OCI-LY1 (cell line): ENCODE measurements around the gene ITM2B.

Experiments
- H2AFZ ChIP-seq: fragments of 200-600 bp; sonication (generic), shearing (Covaris generic); 2 replicates; pipeline ENCODE4 v1.6.0; 2014; ENCODE audit warnings: antibody characterized with exemption, mild to moderate bottlenecking, low read length
- H3F3A ChIP-seq: fragments of 200-600 bp; sonication (generic), shearing (Covaris generic); 2 replicates; pipeline ENCODE4 v1.6.0; 2014; ENCODE audit warnings: mild to moderate bottlenecking, antibody characterized with exemption, low read length, moderate library complexity; ENCODE audit not compliant: insufficient read depth
- H3K27ac ChIP-seq: fragments of 200-600 bp; sonication (generic); 2 replicates; pipeline ENCODE4 v1.5.1; 2014; ENCODE audit warnings: low read length, mixed run types, mild to moderate bottlenecking, low read depth; ENCODE audit not compliant: poor library complexity, severe bottlenecking
- H3K27me3 ChIP-seq: fragments of 200-600 bp; sonication (generic); 2 replicates; pipeline ENCODE4 v1.6.0; 2014; ENCODE audit warnings: antibody characterized with exemption, mild to moderate bottlenecking, low read length, moderate library complexity; ENCODE audit not compliant: insufficient read depth
- H3K36me3 ChIP-seq: fragments of 200-600 bp; sonication (generic); 2 replicates; pipeline ENCODE4 v1.6.1; 2014; ENCODE audit warnings: mild to moderate bottlenecking, antibody characterized with exemption, low read length, moderate library complexity, mixed read lengths; ENCODE audit not compliant: insufficient read depth
- H3K4me1 ChIP-seq: fragments of 200-600 bp; sonication (generic); 2 replicates; pipeline ENCODE4 v1.5.1; 2014; ENCODE audit warnings: mild to moderate bottlenecking, low read length, moderate library complexity; ENCODE audit not compliant: insufficient read depth, severe bottlenecking
- H3K4me2 ChIP-seq: fragments of 200-600 bp; sonication (generic), shearing (Covaris generic); 2 replicates; pipeline ENCODE4 v1.6.1; 2014; ENCODE audit warnings: low read length
- H3K4me3 ChIP-seq: fragments of 200-600 bp; sonication (generic); 2 replicates; pipeline ENCODE4 v1.5.1; 2014; ENCODE audit warnings: low read length, low read depth, mild to moderate bottlenecking, mixed read lengths; ENCODE audit not compliant: poor library complexity, severe bottlenecking
- H3K79me2 ChIP-seq: fragments of 200-600 bp; shearing (Covaris generic); 2 replicates; pipeline ENCODE4 v1.6.1; 2016; ENCODE audit warnings: mixed run types, low read length, mixed read lengths; ENCODE audit not compliant: insufficient read depth
- H3K9ac ChIP-seq: fragments of 200-600 bp; sonication (generic), shearing (Covaris generic); 2 replicates; pipeline ENCODE4 v1.6.1; 2014; ENCODE audit warnings: mild to moderate bottlenecking, low read length, mixed read lengths
- H3K9me2 ChIP-seq: fragments of 200-600 bp; sonication (generic), shearing (Covaris generic); 2 replicates; pipeline ENCODE4 v1.6.1; 2014; ENCODE audit warnings: low read depth, mild to moderate bottlenecking, low read length, mixed read lengths
- H3K9me3 ChIP-seq: fragments of 200-600 bp; shearing (Covaris generic); 2 replicates; pipeline ENCODE4 v1.6.1; 2014; ENCODE audit warnings: low read length, mixed read lengths
- H4K20me1 ChIP-seq: fragments of 200-600 bp; sonication (generic), shearing (Covaris generic); 2 replicates; pipeline ENCODE4 v1.6.0; 2016; ENCODE audit warnings: mild to moderate bottlenecking, low read length; ENCODE audit not compliant: insufficient read depth
- EZH2 ChIP-seq: fragments of 200-600 bp; sonication (generic), shearing (Covaris generic); IDR thresholded peaks from 2 replicates; pipeline ENCODE4 v1.8.0; 2017; ENCODE audit warnings: borderline replicate concordance, mixed run types, mild to moderate bottlenecking, antibody characterized with exemption, low read length, moderate library complexity, mixed read lengths
- TF ChIP-seq, protein P1 (sequence below): fragments of 200-600 bp; sonication (generic), shearing (Covaris generic); IDR thresholded peaks from 2 replicates; pipeline ENCODE4 v1.5.1; 2017; ENCODE audit warnings: mild to moderate bottlenecking, antibody characterized with exemption, low read length, moderate library complexity, mixed read lengths

The ITM2B gene

DNA sequence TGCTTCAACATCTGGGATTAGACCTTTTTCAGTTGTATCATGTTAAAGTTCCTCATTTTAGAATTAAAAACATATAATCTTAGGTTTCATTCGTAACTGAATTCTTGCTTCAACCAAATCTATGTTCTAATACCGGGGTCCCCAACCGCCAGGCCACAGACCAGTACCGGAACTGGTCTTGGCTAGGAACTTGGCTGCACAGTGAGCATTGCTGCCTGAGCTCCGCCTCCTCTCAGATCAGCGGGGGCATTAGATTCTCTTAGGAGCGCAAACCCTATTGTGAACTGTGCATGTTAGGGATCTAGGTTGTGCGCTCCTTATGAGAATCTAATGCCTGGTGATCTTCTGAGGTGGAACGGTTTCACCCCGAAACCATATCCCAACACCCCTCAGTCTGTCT lies 19.2 kb downstream of the ITM2B start:
- no peaks in the 10 kb centered on the region for H3K9me2 ChIP-seq
- no peaks in the 10 kb centered on the region for H3K27me3 ChIP-seq
- H3K9me3 ChIP-seq = no peaks in the 10 kb centered on the region
- H3K4me3 ChIP-seq = no peak overlapping the region
- H3K36me3 ChIP-seq = peaks cover 38% of the 10 kb centered on the region
- no peak overlapping the region for H3K9ac ChIP-seq
- H2AFZ ChIP-seq = no peak overlapping the region
- H3K27ac ChIP-seq = no peak overlapping the region
- no peak overlapping the region for H3K4me2 ChIP-seq
- no peaks in the 10 kb centered on the region for H3K4me1 ChIP-seq
- H4K20me1 ChIP-seq = no peaks in the 10 kb centered on the region
- no peak for TF ChIP-seq EZH2
- TF ChIP-seq, protein P1, sequence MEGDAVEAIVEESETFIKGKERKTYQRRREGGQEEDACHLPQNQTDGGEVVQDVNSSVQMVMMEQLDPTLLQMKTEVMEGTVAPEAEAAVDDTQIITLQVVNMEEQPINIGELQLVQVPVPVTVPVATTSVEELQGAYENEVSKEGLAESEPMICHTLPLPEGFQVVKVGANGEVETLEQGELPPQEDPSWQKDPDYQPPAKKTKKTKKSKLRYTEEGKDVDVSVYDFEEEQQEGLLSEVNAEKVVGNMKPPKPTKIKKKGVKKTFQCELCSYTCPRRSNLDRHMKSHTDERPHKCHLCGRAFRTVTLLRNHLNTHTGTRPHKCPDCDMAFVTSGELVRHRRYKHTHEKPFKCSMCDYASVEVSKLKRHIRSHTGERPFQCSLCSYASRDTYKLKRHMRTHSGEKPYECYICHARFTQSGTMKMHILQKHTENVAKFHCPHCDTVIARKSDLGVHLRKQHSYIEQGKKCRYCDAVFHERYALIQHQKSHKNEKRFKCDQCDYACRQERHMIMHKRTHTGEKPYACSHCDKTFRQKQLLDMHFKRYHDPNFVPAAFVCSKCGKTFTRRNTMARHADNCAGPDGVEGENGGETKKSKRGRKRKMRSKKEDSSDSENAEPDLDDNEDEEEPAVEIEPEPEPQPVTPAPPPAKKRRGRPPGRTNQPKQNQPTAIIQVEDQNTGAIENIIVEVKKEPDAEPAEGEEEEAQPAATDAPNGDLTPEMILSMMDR = no peak
- no peaks in the 10 kb centered on the region for H3F3A ChIP-seq
- H3K79me2 ChIP-seq = peaks cover 6% of the 10 kb centered on the region; the same call in 1 of the 2 replicates

DNA sequence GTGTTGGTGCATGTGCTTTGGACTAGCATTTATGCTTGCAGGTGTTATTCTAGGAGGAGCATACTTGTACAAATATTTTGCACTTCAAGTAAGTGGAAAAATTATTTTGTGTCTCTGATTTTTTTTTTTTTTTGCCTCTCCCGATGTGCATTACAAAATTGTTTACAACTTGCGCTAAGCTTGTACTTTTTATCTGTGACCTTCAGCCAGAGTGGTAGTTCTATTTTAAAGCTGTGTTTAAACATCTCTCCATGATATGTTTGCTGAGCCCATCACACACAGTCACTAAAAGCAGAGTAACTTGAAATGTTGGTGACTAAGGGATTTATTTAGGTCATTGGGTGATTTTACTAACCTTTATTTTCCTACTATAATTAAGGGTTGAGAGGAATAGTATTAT lies 20.8 kb downstream of the ITM2B start:
- Histone ChIP-seq H3K27ac (no peak overlapping the region), H3K4me1 (no peaks in the 10 kb centered on the region), H3K9ac (no peak overlapping the region), H2AFZ (no peak overlapping the region), H3K9me3 (no peaks in the 10 kb centered on the region), H4K20me1 (no peaks in the 10 kb centered on the region), H3K79me2 (peaks cover 6% of the 10 kb centered on the region; the same call in 1 of the 2 replicates), H3F3A (no peaks in the 10 kb centered on the region), H3K4me3 (no peak overlapping the region), H3K36me3 (peaks cover 51% of the 10 kb centered on the region), H3K9me2 (no peaks in the 10 kb centered on the region), H3K4me2 (no peak overlapping the region), H3K27me3 (no peaks in the 10 kb centered on the region)
- TF ChIP-seq EZH2 = no peak
- TF ChIP-seq, protein P1 = no peak

DNA sequence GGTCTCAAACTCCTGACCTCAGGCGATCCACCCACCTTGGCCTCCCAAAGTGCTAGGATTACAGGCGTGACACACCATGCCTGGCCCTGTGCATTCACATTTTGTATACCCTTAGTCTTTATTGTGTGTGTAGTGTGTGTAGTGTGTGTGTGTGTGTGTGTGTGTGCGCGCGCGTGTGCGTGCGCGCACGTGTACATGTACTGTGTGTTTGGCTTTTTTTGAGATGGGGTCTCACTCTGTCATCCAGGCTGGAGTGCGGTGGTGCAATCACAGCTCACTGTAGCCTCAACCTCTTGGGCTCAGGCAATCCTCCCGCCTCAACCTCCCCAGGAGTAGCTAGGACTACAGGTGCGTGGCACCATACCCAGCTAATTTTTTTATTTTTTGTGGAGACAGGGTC lies 22.1 kb downstream of the ITM2B start:
- H3K4me3 ChIP-seq = no peak overlapping the region
- no peak overlapping the region for H2AFZ ChIP-seq
- no peaks in the 10 kb centered on the region for H4K20me1 ChIP-seq
- no peaks in the 10 kb centered on the region for H3K27me3 ChIP-seq
- H3K4me2 ChIP-seq = no peak overlapping the region
- H3K4me1 ChIP-seq = no peaks in the 10 kb centered on the region
- H3K27ac ChIP-seq = no peak overlapping the region
- no peak overlapping the region for H3K9ac ChIP-seq
- H3F3A ChIP-seq = no peaks in the 10 kb centered on the region
- no peaks in the 10 kb centered on the region for H3K9me2 ChIP-seq
- peaks cover 6% of the 10 kb centered on the region; the same call in 1 of the 2 replicates for H3K79me2 ChIP-seq
- peaks cover 58% of the 10 kb centered on the region for H3K36me3 ChIP-seq
- H3K9me3 ChIP-seq = no peaks in the 10 kb centered on the region
- TF ChIP-seq EZH2 = no peak
- TF ChIP-seq, protein P1 = no peak
